ENCODE results near the gene KIF15.

DNA sequence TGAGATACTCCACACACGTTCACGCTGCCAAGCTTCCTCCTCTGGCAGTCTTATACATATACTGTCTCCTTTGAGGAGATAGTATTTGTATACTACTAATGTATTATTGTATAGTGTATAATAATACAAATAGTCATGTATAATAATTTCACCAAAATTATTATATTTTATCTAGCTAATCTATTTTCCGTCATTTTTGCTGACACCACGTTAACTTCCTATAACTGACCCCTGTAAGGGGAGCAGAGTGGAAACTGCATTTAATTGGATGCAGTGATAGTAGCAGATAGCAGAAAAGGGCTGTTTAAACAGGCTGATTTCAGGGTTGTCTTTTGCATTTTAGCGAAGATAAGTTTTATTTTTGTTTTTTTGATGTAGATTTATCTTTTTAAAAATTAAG is 69.6 kb downstream of the KIF15 start:
- TF ChIP-seq, protein P1, sequence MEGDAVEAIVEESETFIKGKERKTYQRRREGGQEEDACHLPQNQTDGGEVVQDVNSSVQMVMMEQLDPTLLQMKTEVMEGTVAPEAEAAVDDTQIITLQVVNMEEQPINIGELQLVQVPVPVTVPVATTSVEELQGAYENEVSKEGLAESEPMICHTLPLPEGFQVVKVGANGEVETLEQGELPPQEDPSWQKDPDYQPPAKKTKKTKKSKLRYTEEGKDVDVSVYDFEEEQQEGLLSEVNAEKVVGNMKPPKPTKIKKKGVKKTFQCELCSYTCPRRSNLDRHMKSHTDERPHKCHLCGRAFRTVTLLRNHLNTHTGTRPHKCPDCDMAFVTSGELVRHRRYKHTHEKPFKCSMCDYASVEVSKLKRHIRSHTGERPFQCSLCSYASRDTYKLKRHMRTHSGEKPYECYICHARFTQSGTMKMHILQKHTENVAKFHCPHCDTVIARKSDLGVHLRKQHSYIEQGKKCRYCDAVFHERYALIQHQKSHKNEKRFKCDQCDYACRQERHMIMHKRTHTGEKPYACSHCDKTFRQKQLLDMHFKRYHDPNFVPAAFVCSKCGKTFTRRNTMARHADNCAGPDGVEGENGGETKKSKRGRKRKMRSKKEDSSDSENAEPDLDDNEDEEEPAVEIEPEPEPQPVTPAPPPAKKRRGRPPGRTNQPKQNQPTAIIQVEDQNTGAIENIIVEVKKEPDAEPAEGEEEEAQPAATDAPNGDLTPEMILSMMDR (conservative IDR thresholded peaks at IDR 0.05; ENCODE audit: low read length) = no peak
- TF ChIP-seq EZH2phosphoT487 (IDR thresholded peaks at IDR 0.05; ENCODE audit: borderline replicate concordance) = no peak
